Left cardiac atrium (tissue), 4 donors: Measurements from ENCODE around the gene TEKT4. TPM values are rescaled to one million over a fixed set of nuclear protein-coding genes. Genes with fewer than 3 reads are reported as not detected.
A peak's percentile ranks its signal among the peaks of the same experiment; 100 is the strongest.
"Not testable (repeated sequence)": the region's sequence is repeated elsewhere in the genome, so short reads cannot be mapped to it uniquely, and the experiment has no call there.

Experiments used
- ATAC-seq, 2 donors: fragments of 200-7000 bp; cut with Tn5 transposase; one replicate each; pipeline ENCODE4 v1.9.1; 2020; ENCODE audit warnings: mild to moderate bottlenecking in 2 of 2, moderate library complexity in 2 of 2
- DNase-seq: peaks from one replicate; pipeline ENCODE4 v3.0.0-alpha.2; 2020
- intact Hi-C, 2 donors: fragments of 100-400 bp; cut with DNase I; formaldehyde crosslinking; loops; one replicate each; pipeline versions ENCODE4 v1.14.1 to v1.15.1; 2022 to 2023
- long read RNA-seq: library from polyadenylated mRNA; unstranded; transcript quantifications from one replicate; pipeline ENCODE4 v2.0.0, GENCODE V29; 2021
- total RNA-seq, 2 donors: library from RNA; stranded (reverse); fragmentation: NEBNext Ultra II Directional; extraction: Animal tissue kit (Norgen Biotek cat#: 25700); gene quantifications; one replicate each; pipeline ENCODE4 v1.2.1, GENCODE V29; 2021
- donor health status: DM: no; HTN: yes; CAD: no.
- donor health status: DM: no; HTN: yes; CAD: no; lungs with severe emphysema.
- donor health status: DM: yes; HTN: yes; CAD: no.
- donor health status: Dilated cardiomyopathy.

Gene TEKT4
- under 1 TPM in 1 of 2 donors, not detected in 1; 0.15 TPM for total RNA-seq
- long read RNA-seq = 0 reads

GRCh38 chr2:94871226-94872087 is at the start of gene TEKT4:
Gene TEKT4 (plus strand): TSS chr2:94871430. CDS start chr2:94871580, 150 bp downstream.
- intact Hi-C loops = no loop called here
- ATAC-seq = no peak
- DNase-seq = no peak

GRCh38 chr2:94839224-94839623 is 32.0 kb upstream of the TEKT4 start:
- ATAC-seq, DNase-seq, intact Hi-C loops: not testable (repeated sequence)

GRCh38 chr2:94856856-94857255 is 14.4 kb upstream of the TEKT4 start:
- ATAC-seq, DNase-seq, intact Hi-C loops: not testable (repeated sequence)

- intact Hi-C loops, DNase-seq, ATAC-seq: not testable (repeated sequence)
These were observed 13.7 kb upstream of the TEKT4 start for GRCh38 chr2:94857367-94858162.

- intact Hi-C loops, ATAC-seq, DNase-seq: not testable (repeated sequence)
These were observed 12.9 kb upstream of the TEKT4 start for GRCh38 chr2:94858163-94858888.

- DNase-seq (no peak), ATAC-seq (no peak)
- intact Hi-C loops = no loop called here
These were observed 9.7 kb upstream of the TEKT4 start for GRCh38 chr2:94861308-94862152.

GRCh38 chr2:94862903-94863302 is 8.3 kb upstream of the TEKT4 start:
- intact Hi-C loops, DNase-seq, ATAC-seq: not testable (repeated sequence)

GRCh38 chr2:94869131-94869530 is 2.1 kb upstream of the TEKT4 start:
- ATAC-seq (no peak), DNase-seq (no peak)
- intact Hi-C loops = no loop called here

GRCh38 chr2:94869552-94870439 is 1.4 kb upstream of the TEKT4 start:
- DNase-seq (no peak), ATAC-seq (no peak)
- intact Hi-C loops = no loop called here

- DNase-seq = peak; percentile 10
- no peak for ATAC-seq
- intact Hi-C loops = no loop called here
These were observed 597 bp upstream of the TEKT4 start for GRCh38 chr2:94870440-94871225.

- DNase-seq (no peak), ATAC-seq (no peak)
- intact Hi-C loops = no loop called here
These were observed 923 bp downstream of the TEKT4 start for GRCh38 chr2:94872088-94872618.

GRCh38 chr2:94872676-94873361 is 1.6 kb downstream of the TEKT4 start:
- DNase-seq = no peak
- intact Hi-C loops = no loop called here
- ATAC-seq = no peak

- ATAC-seq = peak in 1 of 2 donors; percentile 18
- intact Hi-C loops = no loop called here
- no peak for DNase-seq
These were observed 2.4 kb downstream of the TEKT4 start for GRCh38 chr2:94873362-94874276.

- DNase-seq = no peak
- intact Hi-C loops = no loop called here
- ATAC-seq = peak in 1 of 2 donors; percentile 56
These were observed 3.2 kb downstream of the TEKT4 start for GRCh38 chr2:94874277-94874997.
